ENCODE results near the gene MSI2. TPM values are rescaled to one million over a fixed set of nuclear protein-coding genes. Genes with fewer than 3 reads are reported as not detected.
A peak's percentile ranks its signal among the peaks of the same experiment; 100 is the strongest.

Gene MSI2
- total and polyA plus RNA-seq, 12 donors: 32.6 to 411 (median 148) TPM

DNA sequence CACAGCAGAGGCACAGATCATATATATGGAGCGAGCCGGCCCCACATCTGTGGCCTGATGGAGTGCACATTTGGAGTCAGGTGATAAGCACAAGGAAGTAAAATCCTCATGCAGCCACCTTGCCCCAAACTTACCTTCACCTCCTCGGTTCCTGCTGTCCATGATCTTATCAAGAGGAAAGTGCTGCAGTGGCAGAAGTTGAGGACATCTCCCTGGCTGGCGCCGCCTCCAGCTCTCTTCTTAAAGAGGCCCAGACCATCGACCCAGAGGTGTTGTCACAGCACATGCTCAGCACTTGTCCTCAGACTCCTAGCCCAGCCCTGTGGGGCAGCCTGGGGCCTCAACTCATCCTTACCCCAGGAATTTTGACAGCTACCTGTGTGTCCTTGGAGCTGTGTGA lies 276.2 kb downstream of the MSI2 start:
- H3K27ac ChIP-seq: peak overlapping the region in 2 of 5 donors; percentile 80 to 93
- H3K4me3 ChIP-seq: no peak overlapping the region
- no peak for TF ChIP-seq POLR2A (IDR thresholded peaks at IDR 0.05)
- TF ChIP-seq, protein P1, sequence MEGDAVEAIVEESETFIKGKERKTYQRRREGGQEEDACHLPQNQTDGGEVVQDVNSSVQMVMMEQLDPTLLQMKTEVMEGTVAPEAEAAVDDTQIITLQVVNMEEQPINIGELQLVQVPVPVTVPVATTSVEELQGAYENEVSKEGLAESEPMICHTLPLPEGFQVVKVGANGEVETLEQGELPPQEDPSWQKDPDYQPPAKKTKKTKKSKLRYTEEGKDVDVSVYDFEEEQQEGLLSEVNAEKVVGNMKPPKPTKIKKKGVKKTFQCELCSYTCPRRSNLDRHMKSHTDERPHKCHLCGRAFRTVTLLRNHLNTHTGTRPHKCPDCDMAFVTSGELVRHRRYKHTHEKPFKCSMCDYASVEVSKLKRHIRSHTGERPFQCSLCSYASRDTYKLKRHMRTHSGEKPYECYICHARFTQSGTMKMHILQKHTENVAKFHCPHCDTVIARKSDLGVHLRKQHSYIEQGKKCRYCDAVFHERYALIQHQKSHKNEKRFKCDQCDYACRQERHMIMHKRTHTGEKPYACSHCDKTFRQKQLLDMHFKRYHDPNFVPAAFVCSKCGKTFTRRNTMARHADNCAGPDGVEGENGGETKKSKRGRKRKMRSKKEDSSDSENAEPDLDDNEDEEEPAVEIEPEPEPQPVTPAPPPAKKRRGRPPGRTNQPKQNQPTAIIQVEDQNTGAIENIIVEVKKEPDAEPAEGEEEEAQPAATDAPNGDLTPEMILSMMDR (IDR thresholded peaks at IDR 0.05): no peak
- no peaks in the 10 kb centered on the region for H3K27me3 ChIP-seq
- DNase-seq: no peak
- 71 to 81% (median 74%) methylated on average over 3 to 6 of the region's 6 CpGs for WGBS, 4 donors
- peaks cover 16 to 62% of the 10 kb centered on the region in 2 donors for H3K4me1 ChIP-seq (replicated peaks in 1 of 2)
- no peaks in the 10 kb centered on the region for H3K36me3 ChIP-seq (replicated peaks in 1 of 2)
- H3K9me3 ChIP-seq (replicated peaks in 1 of 3): no peaks in the 10 kb centered on the region
- intact Hi-C loops (cut with DNase I): no loop called here

DNA sequence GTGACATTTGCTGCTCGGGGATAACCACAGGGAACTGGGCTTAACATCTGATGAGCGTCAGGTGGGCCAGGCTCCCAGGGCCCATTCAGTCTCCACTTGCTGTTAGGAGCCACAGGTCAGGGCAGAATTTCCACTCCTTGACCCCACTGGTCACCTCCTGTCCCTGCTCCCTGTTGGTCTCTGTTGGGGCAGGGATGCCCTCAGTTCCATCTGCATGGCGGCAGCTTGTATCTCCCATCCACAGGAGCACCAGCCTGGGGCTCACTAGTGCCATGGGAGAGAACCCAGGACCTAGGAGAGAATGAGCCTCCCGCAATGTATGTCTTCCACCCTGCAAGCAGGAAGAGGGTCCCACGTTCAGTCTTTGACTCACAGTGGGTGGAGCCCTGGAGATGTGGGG lies 276.6 kb downstream of the MSI2 start:
- no peak for DNase-seq
- peaks cover 20 to 62% of the 10 kb centered on the region in 2 donors for H3K4me1 ChIP-seq (replicated peaks in 1 of 2)
- peak overlapping the region in 2 of 5 donors; percentile 80 to 93 for H3K27ac ChIP-seq
- no peaks in the 10 kb centered on the region for H3K27me3 ChIP-seq
- H3K4me3 ChIP-seq: no peak overlapping the region
- intact Hi-C loops (cut with DNase I): no loop called here
- 72 to 90% (median 81%) methylated on average over 2 to 5 of the region's 5 CpGs for WGBS, 4 donors
- no peak for TF ChIP-seq POLR2A (IDR thresholded peaks at IDR 0.05)
- TF ChIP-seq, protein P1 (IDR thresholded peaks at IDR 0.05): no peak
- H3K36me3 ChIP-seq (replicated peaks in 1 of 2): no peaks in the 10 kb centered on the region
- H3K9me3 ChIP-seq (replicated peaks in 1 of 3): no peaks in the 10 kb centered on the region

DNA sequence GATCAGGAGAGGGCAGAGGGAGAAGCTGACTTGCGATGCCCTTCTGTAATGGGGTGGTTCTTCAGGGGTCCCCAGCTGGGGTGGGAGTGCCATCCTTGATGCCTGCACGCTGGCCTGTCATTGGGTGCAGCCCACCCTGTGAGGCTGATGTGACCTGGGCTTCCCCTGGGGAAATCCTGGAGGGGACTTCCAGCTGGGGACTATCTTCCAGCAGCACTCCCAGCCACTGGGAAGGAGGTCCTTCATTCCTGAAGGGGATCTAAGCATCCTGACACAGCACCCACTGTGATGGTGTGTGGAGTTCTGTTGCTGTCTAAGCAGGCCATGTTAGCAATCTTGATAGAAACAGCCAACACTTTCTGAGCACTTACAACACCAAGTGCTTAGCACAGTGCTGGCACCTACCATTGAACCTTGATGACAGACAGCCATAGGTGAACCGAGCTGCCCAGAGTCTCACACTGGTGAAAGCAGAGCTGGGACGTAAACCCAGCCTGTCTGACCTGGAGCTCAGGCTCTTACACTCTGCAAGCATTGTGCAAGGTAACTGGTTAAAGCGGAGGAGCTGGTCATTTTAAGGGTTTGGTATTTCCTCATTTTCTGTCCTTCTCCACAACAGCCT lies 277.5 kb downstream of the MSI2 start:
- WGBS, 4 donors: 91 to 97% (median 94%) methylated on average over 4 to 5 of the region's 5 CpGs
- Histone ChIP-seq H3K27me3 (no peaks in the 10 kb centered on the region), H3K36me3 (replicated peaks in 1 of 2) (no peaks in the 10 kb centered on the region), H3K27ac (peak overlapping the region in 4 of 5 donors; percentile 0 to 93 (median 70)), H3K4me3 (no peak overlapping the region), H3K9me3 (replicated peaks in 1 of 3) (no peaks in the 10 kb centered on the region), H3K4me1 (replicated peaks in 1 of 2) (peaks cover 29 to 62% of the 10 kb centered on the region in 2 donors)
- intact Hi-C loops (cut with DNase I): no loop called here
- no peak for DNase-seq
- TF ChIP-seq, protein P1 (IDR thresholded peaks at IDR 0.05): no peak
- TF ChIP-seq POLR2A (IDR thresholded peaks at IDR 0.05): no peak

DNA sequence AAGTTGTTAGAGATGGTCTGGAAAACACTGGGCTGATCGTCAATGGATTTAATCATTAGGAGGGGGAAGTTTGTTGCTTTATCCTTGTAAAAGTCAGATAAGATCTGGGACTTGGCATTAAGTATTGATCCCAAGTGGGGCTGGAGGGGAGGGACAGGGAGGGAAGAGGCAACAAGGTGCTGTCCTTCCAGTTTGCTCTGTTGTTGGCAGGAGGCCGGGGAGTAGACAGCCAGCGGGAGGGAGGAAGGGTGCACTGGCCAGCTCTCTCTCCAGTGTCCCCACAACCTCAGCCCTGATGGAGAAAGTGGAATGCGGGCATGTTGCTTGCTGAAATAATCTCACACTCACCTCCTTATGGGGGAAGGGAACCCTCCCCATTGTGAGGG lies 278.5 kb downstream of the MSI2 start:
- intact Hi-C loops (cut with DNase I): no loop called here
- no peak overlapping the region for H3K4me3 ChIP-seq
- no peak for TF ChIP-seq POLR2A (IDR thresholded peaks at IDR 0.05)
- TF ChIP-seq, protein P1 (IDR thresholded peaks at IDR 0.05): no peak
- DNase-seq: peak in 6 of 7 donors; percentile 56 to 71 (median 64)
- peak overlapping the region; percentile 6 to 93 (median 61) for H3K27ac ChIP-seq
- H3K4me1 ChIP-seq (replicated peaks in 1 of 2): peaks cover 38 to 62% of the 10 kb centered on the region in 2 donors
- H3K36me3 ChIP-seq (replicated peaks in 1 of 2): no peaks in the 10 kb centered on the region
- no peaks in the 10 kb centered on the region for H3K27me3 ChIP-seq
- WGBS, 4 donors: 39 to 61% (median 55%) methylated on average over 3 to 4 of the region's 4 CpGs
- no peaks in the 10 kb centered on the region for H3K9me3 ChIP-seq (replicated peaks in 1 of 3)

Measured in adrenal gland (tissue), 12 donors.